Colonic mucosa (tissue), 4 donors: ENCODE results near the gene C16orf92. TPM values are rescaled to one million over a fixed set of nuclear protein-coding genes. Genes with fewer than 3 reads are reported as not detected.

Experiments
- DNase-seq: peaks from one replicate; pipeline ENCODE4 v3.0.0-alpha.2; 2020
- H3K27ac ChIP-seq: fragments of 200-600 bp; one replicate; pipeline ENCODE4 v1.8.0; 2021
- H3K27me3 ChIP-seq: fragments of 200-600 bp; one replicate; pipeline ENCODE4 v1.8.0; 2021
- H3K36me3 ChIP-seq: fragments of 200-600 bp; one replicate; pipeline ENCODE4 v1.8.0; 2021
- H3K4me1 ChIP-seq: fragments of 200-600 bp; one replicate; pipeline ENCODE4 v1.8.0; 2021; ENCODE audit warnings: mild to moderate bottlenecking
- H3K4me3 ChIP-seq: fragments of 200-600 bp; one replicate; pipeline ENCODE4 v1.8.0; 2021
- H3K9ac ChIP-seq, 2 donors: one replicate each; pipeline ENCODE4 v1.7.0; 2013; ENCODE audit warnings: control low read depth in 2 of 2, low read depth in 2 of 2, low read length in 2 of 2
- H3K9me3 ChIP-seq: fragments of 200-600 bp; one replicate; pipeline ENCODE4 v1.8.0; 2021
- intact Hi-C: fragments of 100-400 bp; cut with DNase I; formaldehyde crosslinking; loops from one replicate; pipeline ENCODE4 v1.14.1; 2022
- total RNA-seq, 2 donors: library from RNA; stranded (reverse); fragmentation: NEBNext Ultra II Directional in 1 of 2; extraction: Animal tissue kit (Norgen Biotek cat#: 25700) in 1 of 2; gene quantifications; one replicate each; pipeline ENCODE4 v1.2.1, GENCODE V29; 2021
- TF ChIP-seq, protein P1 (sequence below): fragments of 200-600 bp; IDR thresholded peaks from one replicate; pipeline ENCODE4 v1.8.0; 2022; ENCODE audit warnings: antibody characterized with exemption, mild to moderate bottlenecking
- donor health status: healthy.
- donor health status: DM: no; HTN: no; CAD: no.
- donor health status: DM: no; HTN: no; CAD: no.

C16orf92 gene
- total RNA-seq, 2 donors from 2014 or later, result not detected

DNA sequence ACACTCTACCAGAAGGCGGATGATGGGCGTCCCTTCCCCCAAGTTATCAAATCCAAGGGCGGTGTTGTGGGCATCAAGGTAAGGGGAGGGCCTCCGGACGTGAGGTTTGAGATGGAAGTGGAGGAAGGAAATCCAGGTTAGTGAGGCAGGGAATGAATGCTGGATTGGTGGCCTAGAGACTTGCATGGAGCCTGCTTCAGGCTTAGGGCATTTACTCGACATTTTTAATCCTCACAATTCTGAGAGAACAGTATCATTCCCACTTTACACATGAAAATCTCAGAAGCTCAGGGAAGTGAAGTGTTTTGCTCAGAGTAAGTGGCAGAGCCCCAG is 44.6 kb downstream of the C16orf92 start:
- H3K9me3 ChIP-seq, result no peaks in the 10 kb centered on the region
- DNase-seq, result no peak
- H3K4me3 ChIP-seq, result peak overlapping the region; percentile 89
- peaks cover 35% of the 10 kb centered on the region for H3K36me3 ChIP-seq
- H3K4me1 ChIP-seq, result peaks cover 13% of the 10 kb centered on the region
- intact Hi-C loops, result no loop called here
- TF ChIP-seq, protein P1, sequence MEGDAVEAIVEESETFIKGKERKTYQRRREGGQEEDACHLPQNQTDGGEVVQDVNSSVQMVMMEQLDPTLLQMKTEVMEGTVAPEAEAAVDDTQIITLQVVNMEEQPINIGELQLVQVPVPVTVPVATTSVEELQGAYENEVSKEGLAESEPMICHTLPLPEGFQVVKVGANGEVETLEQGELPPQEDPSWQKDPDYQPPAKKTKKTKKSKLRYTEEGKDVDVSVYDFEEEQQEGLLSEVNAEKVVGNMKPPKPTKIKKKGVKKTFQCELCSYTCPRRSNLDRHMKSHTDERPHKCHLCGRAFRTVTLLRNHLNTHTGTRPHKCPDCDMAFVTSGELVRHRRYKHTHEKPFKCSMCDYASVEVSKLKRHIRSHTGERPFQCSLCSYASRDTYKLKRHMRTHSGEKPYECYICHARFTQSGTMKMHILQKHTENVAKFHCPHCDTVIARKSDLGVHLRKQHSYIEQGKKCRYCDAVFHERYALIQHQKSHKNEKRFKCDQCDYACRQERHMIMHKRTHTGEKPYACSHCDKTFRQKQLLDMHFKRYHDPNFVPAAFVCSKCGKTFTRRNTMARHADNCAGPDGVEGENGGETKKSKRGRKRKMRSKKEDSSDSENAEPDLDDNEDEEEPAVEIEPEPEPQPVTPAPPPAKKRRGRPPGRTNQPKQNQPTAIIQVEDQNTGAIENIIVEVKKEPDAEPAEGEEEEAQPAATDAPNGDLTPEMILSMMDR, result no peak
- H3K9ac ChIP-seq, result peak overlapping the region; percentile 98 to 100
- H3K27me3 ChIP-seq, result no peaks in the 10 kb centered on the region
- peak overlapping the region; percentile 96 for H3K27ac ChIP-seq

GRCh38 chr16:30068333-30068732 is 45.3 kb downstream of the C16orf92 start:
- TF ChIP-seq, protein P1, result no peak
- H3K4me1 ChIP-seq, result peaks cover 13% of the 10 kb centered on the region

GRCh38 chr16:30068750-30069610 is 46.0 kb downstream of the C16orf92 start:
- no peak overlapping the region for H3K27ac ChIP-seq
- no peaks in the 10 kb centered on the region for H3K27me3 ChIP-seq
- peaks cover 35% of the 10 kb centered on the region for H3K36me3 ChIP-seq
- H3K4me1 ChIP-seq, result peaks cover 9% of the 10 kb centered on the region
- no peaks in the 10 kb centered on the region for H3K9me3 ChIP-seq
- DNase-seq, result no peak
- TF ChIP-seq, protein P1, result peak; percentile 32
- no peak overlapping the region for H3K4me3 ChIP-seq
- H3K9ac ChIP-seq, result peak overlapping the region in 1 of 2 donors; percentile 16
- intact Hi-C loops, result no loop called here

More at GRCh38 chr16:30068333-30068732, 45.3 kb downstream of the C16orf92 start:
- H3K4me3 ChIP-seq, result no peak overlapping the region
- H3K36me3 ChIP-seq, result peaks cover 35% of the 10 kb centered on the region
- no peak for DNase-seq
- H3K27ac ChIP-seq, result no peak overlapping the region
- no peaks in the 10 kb centered on the region for H3K27me3 ChIP-seq
- H3K9me3 ChIP-seq, result no peaks in the 10 kb centered on the region
- peak overlapping the region in 1 of 2 donors; percentile 26 for H3K9ac ChIP-seq
- intact Hi-C loops, result no loop called here

DNA sequence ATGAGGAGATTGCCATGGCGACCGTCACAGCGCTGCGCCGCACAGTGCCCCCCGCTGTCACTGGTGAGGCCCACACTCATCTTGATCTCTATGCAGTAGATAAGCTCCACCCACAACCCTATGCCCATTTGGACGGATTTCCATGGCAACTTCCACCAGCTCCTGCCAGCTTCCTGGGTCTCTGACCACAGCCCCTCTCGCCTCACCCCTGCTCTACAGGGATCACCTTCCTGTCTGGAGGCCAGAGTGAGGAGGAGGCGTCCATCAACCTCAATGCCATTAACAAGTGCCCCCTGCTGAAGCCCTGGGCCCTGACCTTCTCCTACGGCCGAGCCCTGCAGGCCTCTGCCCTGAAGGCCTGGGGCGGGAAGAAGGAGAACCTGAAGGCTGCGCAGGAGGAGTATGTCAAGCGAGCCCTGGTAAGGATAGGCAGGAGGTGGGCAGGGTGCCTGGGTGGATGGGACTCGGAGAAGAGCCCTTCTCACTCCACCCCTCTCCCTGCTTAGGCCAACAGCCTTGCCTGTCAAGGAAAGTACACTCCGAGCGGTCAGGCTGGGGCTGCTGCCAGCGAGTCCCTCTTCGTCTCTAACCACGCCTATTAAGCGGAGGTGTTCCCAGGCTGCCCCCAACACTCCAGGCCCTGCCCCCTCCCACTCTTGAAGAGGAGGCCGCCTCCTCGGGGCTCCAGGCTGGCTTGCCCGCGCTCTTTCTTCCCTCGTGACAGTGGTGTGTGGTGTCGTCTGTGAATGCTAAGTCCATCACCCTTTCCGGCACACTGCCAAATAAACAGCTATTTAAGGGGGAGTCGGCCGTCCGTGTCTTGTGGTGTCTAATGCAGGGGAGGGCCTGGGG is 46.8 kb downstream of the C16orf92 start:
- intact Hi-C loops, result no loop called here
- H3K27ac ChIP-seq, result peak overlapping the region; percentile 6
- no peak overlapping the region for H3K4me3 ChIP-seq
- TF ChIP-seq, protein P1, result no peak
- DNase-seq, result no peak
- no peaks in the 10 kb centered on the region for H3K27me3 ChIP-seq
- peaks cover 35% of the 10 kb centered on the region for H3K36me3 ChIP-seq
- no peaks in the 10 kb centered on the region for H3K9me3 ChIP-seq
- peaks cover 10% of the 10 kb centered on the region for H3K4me1 ChIP-seq
- no peak overlapping the region for H3K9ac ChIP-seq

GRCh38 chr16:30070490-30070889 is 47.5 kb downstream of the C16orf92 start:
- Histone ChIP-seq H3K4me3 (no peak overlapping the region), H3K36me3 (peaks cover 35% of the 10 kb centered on the region), H3K9me3 (no peaks in the 10 kb centered on the region), H3K27me3 (no peaks in the 10 kb centered on the region), H3K4me1 (peaks cover 14% of the 10 kb centered on the region), H3K27ac (no peak overlapping the region), H3K9ac (no peak overlapping the region)
- intact Hi-C loops, result no loop called here
- TF ChIP-seq, protein P1, result no peak
- DNase-seq, result no peak

Other genes starting within 250 kb of the C16orf92 start
- gene ZG16, start 244.9 kb upstream of the C16orf92 start, total RNA-seq, result 100 to 1,000 TPM; 280 to 758 TPM
- gene KIF22, start 232.4 kb upstream of the C16orf92 start, total RNA-seq, result 100 to 1,000 TPM in 1 of 2 donors, 10 to 100 TPM in 1; 60.7 to 150 TPM
- gene MAZ, start 216.7 kb upstream of the C16orf92 start, total RNA-seq, result 100 to 1,000 TPM; 286 to 441 TPM
- gene PRRT2, start 211.0 kb upstream of the C16orf92 start, total RNA-seq, result 1 to 10 TPM; 1.4 to 1.7 TPM
- gene PAGR1, start 207.0 kb upstream of the C16orf92 start, total RNA-seq, result 10 to 100 TPM; 16.0 to 45.0 TPM
- gene MVP, start 202.7 kb upstream of the C16orf92 start, total RNA-seq, result 100 to 1,000 TPM; 427 to 450 TPM
- gene CDIPT, start 160.0 kb upstream of the C16orf92 start, total RNA-seq, result 10 to 100 TPM; 58.1 to 62.7 TPM
- gene SEZ6L2, start 123.6 kb upstream of the C16orf92 start, total RNA-seq, result 10 to 100 TPM; 11.2 to 12.1 TPM
- gene ASPHD1, start 122.7 kb upstream of the C16orf92 start, total RNA-seq, result 1 to 10 TPM; 1.5 to 3.9 TPM
- gene KCTD13, start 97.0 kb upstream of the C16orf92 start, total RNA-seq, result 10 to 100 TPM; 17.7 to 28.8 TPM
- gene TMEM219, start 61.1 kb upstream of the C16orf92 start, total RNA-seq, result 100 to 1,000 TPM; 149 to 174 TPM
- gene TAOK2, start 49.3 kb upstream of the C16orf92 start, total RNA-seq, result 10 to 100 TPM; 37.4 to 62.3 TPM
- 10 to 100 TPM in 1 of 2 donors, 1 to 10 TPM in 1; 7.5 to 18.4 TPM for gene HIRIP3, start 27.6 kb upstream of the C16orf92 start, total RNA-seq
- gene INO80E, start 27.0 kb upstream of the C16orf92 start, total RNA-seq, result 10 to 100 TPM; 46.9 to 80.2 TPM
- gene DOC2A, start 12.2 kb upstream of the C16orf92 start, total RNA-seq, result 10 to 100 TPM in 1 of 2 donors, 1 to 10 TPM in 1; 4.8 to 12.9 TPM
- gene TLCD3B, start 8.1 kb downstream of the C16orf92 start, total RNA-seq, result under 1 TPM; 0.16 to 0.49 TPM
- gene ALDOA, start 42.6 kb downstream of the C16orf92 start, total RNA-seq, result 1,000 to 10,000 TPM; 2,396 to 2,926 TPM
- 100 to 1,000 TPM; 111 to 156 TPM for gene PPP4C, start 52.8 kb downstream of the C16orf92 start, total RNA-seq
- gene TBX6, start 68.7 kb downstream of the C16orf92 start, total RNA-seq, result 1 to 10 TPM in 1 of 2 donors, under 1 TPM in 1; 0.85 to 1.6 TPM
- 10 to 100 TPM; 15.5 to 39.2 TPM for gene YPEL3, start 73.0 kb downstream of the C16orf92 start, total RNA-seq
- gene GDPD3, start 90.3 kb downstream of the C16orf92 start, total RNA-seq, result 10 to 100 TPM; 40.4 to 95.2 TPM
- gene MAPK3, start 100.0 kb downstream of the C16orf92 start, total RNA-seq, result 100 to 1,000 TPM; 208 to 298 TPM
- 10 to 100 TPM; 16.5 to 20.0 TPM for gene CORO1A, start 160.4 kb downstream of the C16orf92 start, total RNA-seq
- 100 to 1,000 TPM; 109 to 237 TPM for gene BOLA2B, start 170.5 kb downstream of the C16orf92 start, total RNA-seq
- 100 to 1,000 TPM in 1 of 2 donors, 10 to 100 TPM in 1; 70.2 to 114 TPM for gene SLX1A, start 170.7 kb downstream of the C16orf92 start, total RNA-seq
- 10 to 100 TPM; 47.8 to 59.0 TPM for gene SULT1A3, start 176.1 kb downstream of the C16orf92 start, total RNA-seq
- gene NPIPB13, start 225.3 kb downstream of the C16orf92 start, total RNA-seq, result 10 to 100 TPM in 1 of 2 donors, 1 to 10 TPM in 1; 1.6 to 10.4 TPM